Measurements from ENCODE around the gene IL4. TPM values are rescaled to one million over a fixed set of nuclear protein-coding genes. Genes with fewer than 3 reads are reported as not detected.
"Not testable (repeated sequence)": the region's sequence is repeated elsewhere in the genome, so short reads cannot be mapped to it uniquely, and the experiment has no call there.

IL4 gene
- total RNA-seq, result not detected

DNA sequence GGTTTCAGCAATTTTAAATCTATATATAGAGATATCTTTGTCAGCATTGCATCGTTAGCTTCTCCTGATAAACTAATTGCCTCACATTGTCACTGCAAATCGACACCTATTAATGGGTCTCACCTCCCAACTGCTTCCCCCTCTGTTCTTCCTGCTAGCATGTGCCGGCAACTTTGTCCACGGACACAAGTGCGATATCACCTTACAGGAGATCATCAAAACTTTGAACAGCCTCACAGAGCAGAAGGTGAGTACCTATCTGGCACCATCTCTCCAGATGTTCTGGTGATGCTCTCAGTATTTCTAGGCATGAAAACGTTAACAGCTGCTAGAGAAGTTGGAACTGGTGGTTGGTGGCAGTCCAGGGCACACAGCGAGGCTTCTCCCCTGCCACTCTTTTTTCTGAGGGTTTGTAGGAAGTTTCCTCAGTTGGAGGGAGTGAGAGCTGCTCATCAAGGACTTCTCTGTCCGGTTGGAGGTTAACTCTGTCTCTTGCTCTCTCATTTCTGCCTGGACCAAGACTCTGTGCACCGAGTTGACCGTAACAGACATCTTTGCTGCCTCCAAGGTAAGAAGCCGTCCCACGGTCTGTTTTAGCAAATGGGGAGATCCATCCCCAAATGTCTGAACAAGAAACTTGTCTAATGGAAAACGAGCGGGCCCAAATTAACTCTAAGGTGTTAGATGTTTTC lies at the start of gene IL4:
IL4 (plus strand) TSS at position 51 of the 692 bp plus-strand sequence; CDS start at position 113, 62 bp downstream.
- no peaks in the 10 kb centered on the region for H3K9me3 ChIP-seq
- no peaks in the 10 kb centered on the region for H3K27me3 ChIP-seq
- DNase-seq (ENCODE audit: low spot score in 2 of 2), result no peak
- no peaks in the 10 kb centered on the region for H3K36me3 ChIP-seq
- peaks cover 0 to 26% (median 0%) of the 10 kb centered on the region in 4 donors for H3K4me1 ChIP-seq
- 69 to 71% methylated on average over 14 of the region's 14 CpGs for WGBS, 2 donors
- TF ChIP-seq EP300 (IDR thresholded peaks at IDR 0.05) (no peak), POLR2A (IDR thresholded peaks at IDR 0.05) (no peak)
- TF ChIP-seq, protein P1, sequence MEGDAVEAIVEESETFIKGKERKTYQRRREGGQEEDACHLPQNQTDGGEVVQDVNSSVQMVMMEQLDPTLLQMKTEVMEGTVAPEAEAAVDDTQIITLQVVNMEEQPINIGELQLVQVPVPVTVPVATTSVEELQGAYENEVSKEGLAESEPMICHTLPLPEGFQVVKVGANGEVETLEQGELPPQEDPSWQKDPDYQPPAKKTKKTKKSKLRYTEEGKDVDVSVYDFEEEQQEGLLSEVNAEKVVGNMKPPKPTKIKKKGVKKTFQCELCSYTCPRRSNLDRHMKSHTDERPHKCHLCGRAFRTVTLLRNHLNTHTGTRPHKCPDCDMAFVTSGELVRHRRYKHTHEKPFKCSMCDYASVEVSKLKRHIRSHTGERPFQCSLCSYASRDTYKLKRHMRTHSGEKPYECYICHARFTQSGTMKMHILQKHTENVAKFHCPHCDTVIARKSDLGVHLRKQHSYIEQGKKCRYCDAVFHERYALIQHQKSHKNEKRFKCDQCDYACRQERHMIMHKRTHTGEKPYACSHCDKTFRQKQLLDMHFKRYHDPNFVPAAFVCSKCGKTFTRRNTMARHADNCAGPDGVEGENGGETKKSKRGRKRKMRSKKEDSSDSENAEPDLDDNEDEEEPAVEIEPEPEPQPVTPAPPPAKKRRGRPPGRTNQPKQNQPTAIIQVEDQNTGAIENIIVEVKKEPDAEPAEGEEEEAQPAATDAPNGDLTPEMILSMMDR (IDR thresholded peaks at IDR 0.05), result no peak
- peak within 1 kb of the TSS in 3 of 4 donors; percentile 48 to 74 (median 68) for H3K27ac ChIP-seq
- no peak within 1 kb of the TSS for H3K4me3 ChIP-seq

DNA sequence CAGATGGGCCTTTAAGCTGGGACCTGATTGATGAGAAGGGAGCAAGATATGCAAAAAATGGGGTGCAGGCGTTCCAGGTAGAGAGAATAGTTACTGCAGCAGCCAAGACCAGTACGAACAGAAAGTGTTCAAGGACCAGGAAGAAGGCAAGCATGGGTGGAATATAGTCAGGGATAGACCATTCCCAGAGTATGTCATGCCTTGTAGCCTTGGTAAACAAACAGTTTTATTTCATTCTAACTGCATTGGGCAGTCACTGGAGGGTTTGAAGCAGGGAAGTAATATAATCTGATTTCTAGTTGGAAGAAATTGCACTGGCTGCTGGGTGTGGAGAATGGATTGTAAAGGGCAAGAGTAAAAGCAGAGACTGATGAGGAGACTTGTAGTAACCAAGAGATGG lies 46.3 kb upstream of the IL4 start:
- no peaks in the 10 kb centered on the region for H3K27me3 ChIP-seq

DNA sequence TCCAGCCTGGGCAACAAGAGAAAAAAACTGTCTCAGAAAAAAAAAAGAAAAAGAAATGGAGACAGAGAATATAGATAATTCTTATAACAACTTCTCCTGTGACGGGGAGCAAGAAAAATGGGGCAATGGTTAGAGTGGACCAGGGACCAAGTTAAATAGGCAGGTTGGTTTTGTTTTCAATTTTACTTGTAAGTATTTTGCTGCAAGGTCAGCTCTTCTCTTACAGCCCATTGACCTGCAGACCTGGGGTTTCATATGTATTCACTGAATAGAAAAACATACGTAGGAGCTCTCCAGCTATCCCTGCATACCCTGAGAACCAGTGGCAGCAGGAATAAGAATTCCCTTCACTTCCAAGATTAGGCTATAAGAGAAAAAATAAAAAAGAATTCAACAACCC lies 45.0 kb upstream of the IL4 start:
- H3K27me3 ChIP-seq, result no peaks in the 10 kb centered on the region
- peaks cover 0 to 61% (median 0%) of the 10 kb centered on the region in 3 donors for H3K36me3 ChIP-seq
- H3K4me1 ChIP-seq, result no peaks in the 10 kb centered on the region
- no peaks in the 10 kb centered on the region for H3K9me3 ChIP-seq
- H3K27ac ChIP-seq, result no peak overlapping the region
- DNase-seq (ENCODE audit: low spot score in 2 of 2), result no peak
- 90 to 100% methylated on average over 2 of the region's 2 CpGs for whole genome bisulfite sequencing, 2 donors
- H3K4me3 ChIP-seq, result no peak overlapping the region
- TF ChIP-seq, protein P1 (IDR thresholded peaks at IDR 0.05), result no peak
- TF ChIP-seq EP300 (IDR thresholded peaks at IDR 0.05) (no peak), POLR2A (IDR thresholded peaks at IDR 0.05) (no peak)

More for the DNA sequence above, 46.3 kb upstream of the IL4 start:
- H3K27ac ChIP-seq, result no peak overlapping the region
- no peaks in the 10 kb centered on the region for H3K9me3 ChIP-seq
- 89 to 92% methylated on average over 2 of the region's 2 CpGs for WGBS, 2 donors
- H3K4me3 ChIP-seq, result no peak overlapping the region
- DNase-seq (ENCODE audit: low spot score in 2 of 2), result no peak
- H3K36me3 ChIP-seq, result peaks cover 0 to 56% (median 0%) of the 10 kb centered on the region in 3 donors
- TF ChIP-seq EP300 (IDR thresholded peaks at IDR 0.05) (no peak), POLR2A (IDR thresholded peaks at IDR 0.05) (no peak)
- TF ChIP-seq, protein P1 (IDR thresholded peaks at IDR 0.05), result no peak
- H3K4me1 ChIP-seq, result no peaks in the 10 kb centered on the region

DNA sequence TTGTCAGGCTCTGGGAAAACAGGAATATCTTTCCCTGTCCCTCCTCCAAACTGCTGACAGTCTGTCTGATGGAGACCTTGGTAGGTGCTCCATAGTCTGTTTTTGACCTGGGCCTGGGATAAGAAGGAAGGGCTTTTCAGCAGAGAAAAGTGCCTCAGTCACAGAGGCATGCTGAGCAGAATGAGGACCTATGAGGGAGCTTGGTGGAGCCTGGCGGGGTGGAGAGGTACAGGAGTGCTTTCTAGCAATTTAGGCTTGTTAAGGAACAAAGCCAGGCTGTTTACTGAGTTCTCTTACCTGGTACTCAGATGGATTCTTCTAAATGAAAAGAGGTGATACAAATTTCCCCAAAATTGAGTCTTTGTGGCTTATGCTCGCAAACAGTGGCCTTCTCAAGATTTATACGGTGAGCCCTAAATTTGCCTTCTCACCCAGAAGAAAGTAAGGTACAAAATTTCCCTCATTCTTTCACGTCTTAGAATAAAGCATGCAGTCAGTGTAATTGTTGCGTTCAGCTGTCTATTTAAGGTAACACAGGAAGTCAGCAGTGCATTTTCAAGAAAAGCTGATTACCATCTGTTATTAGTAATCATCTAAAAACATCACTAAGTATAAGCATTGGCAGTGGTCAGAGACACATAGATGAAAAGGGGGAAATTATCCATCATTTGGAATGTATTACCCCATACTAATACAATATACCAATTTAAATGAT lies 44.4 kb upstream of the IL4 start:
- TF ChIP-seq EP300 (IDR thresholded peaks at IDR 0.05) (no peak), POLR2A (IDR thresholded peaks at IDR 0.05) (no peak)
- TF ChIP-seq, protein P1 (IDR thresholded peaks at IDR 0.05), result no peak
- DNase-seq (ENCODE audit: low spot score in 2 of 2), result no peak
- Histone ChIP-seq H3K27me3 (no peaks in the 10 kb centered on the region), H3K36me3 (peaks cover 0 to 57% (median 0%) of the 10 kb centered on the region in 3 donors), H3K27ac (no peak overlapping the region), H3K4me3 (no peak overlapping the region), H3K4me1 (no peaks in the 10 kb centered on the region), H3K9me3 (no peaks in the 10 kb centered on the region)
- WGBS, 2 donors, result 92 to 94% methylated on average over 5 of the region's 5 CpGs

DNA sequence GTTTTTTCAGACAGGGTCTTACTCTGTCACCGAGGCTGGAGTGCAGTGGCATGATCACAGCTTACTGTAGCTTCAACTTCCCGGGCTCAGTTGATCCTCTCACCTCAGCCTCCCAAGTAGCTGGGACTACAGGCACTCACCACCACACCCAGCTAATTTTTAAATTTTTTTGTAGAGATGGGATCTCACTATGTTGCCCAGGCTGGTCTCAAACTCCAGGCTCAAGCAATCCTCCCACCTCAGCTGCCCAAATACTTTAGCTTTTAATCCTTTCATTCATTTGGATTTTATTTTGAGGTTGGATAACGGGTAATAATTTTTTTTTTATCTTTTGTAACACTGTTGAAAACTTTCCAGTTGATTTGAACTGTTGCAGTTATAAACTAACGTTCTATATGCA lies 40.2 kb upstream of the IL4 start:
- DNase-seq (ENCODE audit: low spot score in 2 of 2); H3K27ac ChIP-seq; H3K4me3 ChIP-seq; H3K4me1 ChIP-seq; H3K27me3 ChIP-seq; H3K9me3 ChIP-seq: not testable (repeated sequence)
- H3K36me3 ChIP-seq, result peaks cover 0 to 77% (median 0%) of the 10 kb centered on the region in 3 donors
- 96% methylated on average over 4 of the region's 4 CpGs for WGBS, 2 donors
